Ovary (tissue), 9 donors: ENCODE results near the gene URI1. TPM values are rescaled to one million over a fixed set of nuclear protein-coding genes. Genes with fewer than 3 reads are reported as not detected.

Source experiments
- DNase-seq, 5 donors: peaks; one replicate each; pipeline ENCODE4 v3.0.0-alpha.2; 2019 to 2020
- H3K27ac ChIP-seq, 2 donors: fragments of 200-600 bp; one replicate each; pipeline versions ENCODE4 v1.5.1 to v1.8.0; 2019 to 2022
- H3K27me3 ChIP-seq: fragments of 200-600 bp; one replicate; pipeline ENCODE4 v1.8.0; 2022
- H3K36me3 ChIP-seq: fragments of 200-600 bp; sonication (generic); one replicate; pipeline ENCODE4 v1.5.1; 2019
- H3K4me1 ChIP-seq: one replicate; pipeline ENCODE4 v1.8.1; 2013; ENCODE audit warnings: mild to moderate bottlenecking, moderate library complexity; ENCODE audit not compliant: insufficient read depth
- H3K4me3 ChIP-seq: fragments of 200-600 bp; sonication (generic); one replicate; pipeline ENCODE4 v1.5.1; 2017
- H3K9me3 ChIP-seq, 2 donors: fragments of 200-600 bp in 1 of 2; sonication (generic) in 1 of 2; one replicate each; pipeline versions ENCODE4 v1.5.1 to v1.8.1; 2013 to 2019; ENCODE audit warnings: mild to moderate bottlenecking in 1 of 2, moderate library complexity in 1 of 2
- EP300 ChIP-seq: sonication (generic); formaldehyde crosslinking; IDR thresholded peaks from one replicate; pipeline ENCODE4 v1.6.1; 2017; ENCODE audit warnings: antibody characterized with exemption
- POLR2A ChIP-seq: fragments of 450-650 bp; IDR thresholded peaks from one replicate; pipeline ENCODE4 v1.6.1; 2017; ENCODE audit warnings: antibody characterized with exemption, mild to moderate bottlenecking, moderate library complexity
- WGBS, 3 donors: extraction: QIAGEN DNeasy Blood & Tissue Kit in 1 of 3; methylation state at CpG; one replicate each; pipeline versions ENCODE4 v1.1.5 to v1.1.7; 2013 to 2017; 5-methylcytosine and 5-hydroxymethylcytosine counted together
- intact Hi-C, 4 donors: fragments of 100-400 bp; cut with DNase I; formaldehyde crosslinking; loops; one replicate each; pipeline versions ENCODE4 v1.11.0 to v1.15.1; 2022 to 2023
- polyA plus RNA-seq, 2 donors: library from polyadenylated mRNA; stranded (reverse); fragments of 200-250 nt in 1 of 2; fragments of 350-450 nt in 1 of 2; fragmentation: Illumina TruSeq in 1 of 2; extraction: RNeasy Lipid Tissue Mini Kit (QIAGEN cat#74804) in 1 of 2; gene quantifications; one replicate each; pipeline ENCODE4 v1.2.3, GENCODE V29; 2013 to 2014
- total RNA-seq, 7 donors: library from RNA; depleted of rRNA in 2 of 7; stranded (reverse); fragments of >200 nt in 2 of 7; fragmentation: NEBNext Ultra II Directional in 3 of 7; extraction: Animal tissue kit (Norgen Biotek cat#: 25700) in 3 of 7; gene quantifications; one replicate each; pipeline versions ENCODE4 v1.1.0 to v1.2.4, GENCODE V29; 2016 to 2023
- TF ChIP-seq, protein P1 (sequence below), 3 donors: fragments of 450-650 bp in 2 of 3; fragments of 200-600 bp in 1 of 3; IDR thresholded peaks; one replicate each; pipeline versions ENCODE4 v1.5.1 to v1.8.0; 2016 to 2022; ENCODE audit warnings: antibody characterized with exemption in 3 of 3, mild to moderate bottlenecking in 1 of 3
- donor health status: DM: no; HTN: no; CAD: no; lungs with moderate emphysema.
- donor health status: DM: no; HTN: no; CAD: no.
- donor health status: Bipolar disorder and iron deficiency.
- donor health status: DM: yes; HTN: yes; CAD: no.
- donor health status: DM: no; HTN: no; CAD: no.
- donor health status: DM: yes; HTN: yes; CAD: no.

The URI1 gene
- total and polyA plus RNA-seq, 9 donors = 39.8 to 90.0 (median 66.9) TPM

- no peak overlapping the region for H3K4me3 ChIP-seq
- TF ChIP-seq EP300 = no peak
- no peak for TF ChIP-seq POLR2A
- TF ChIP-seq, protein P1, sequence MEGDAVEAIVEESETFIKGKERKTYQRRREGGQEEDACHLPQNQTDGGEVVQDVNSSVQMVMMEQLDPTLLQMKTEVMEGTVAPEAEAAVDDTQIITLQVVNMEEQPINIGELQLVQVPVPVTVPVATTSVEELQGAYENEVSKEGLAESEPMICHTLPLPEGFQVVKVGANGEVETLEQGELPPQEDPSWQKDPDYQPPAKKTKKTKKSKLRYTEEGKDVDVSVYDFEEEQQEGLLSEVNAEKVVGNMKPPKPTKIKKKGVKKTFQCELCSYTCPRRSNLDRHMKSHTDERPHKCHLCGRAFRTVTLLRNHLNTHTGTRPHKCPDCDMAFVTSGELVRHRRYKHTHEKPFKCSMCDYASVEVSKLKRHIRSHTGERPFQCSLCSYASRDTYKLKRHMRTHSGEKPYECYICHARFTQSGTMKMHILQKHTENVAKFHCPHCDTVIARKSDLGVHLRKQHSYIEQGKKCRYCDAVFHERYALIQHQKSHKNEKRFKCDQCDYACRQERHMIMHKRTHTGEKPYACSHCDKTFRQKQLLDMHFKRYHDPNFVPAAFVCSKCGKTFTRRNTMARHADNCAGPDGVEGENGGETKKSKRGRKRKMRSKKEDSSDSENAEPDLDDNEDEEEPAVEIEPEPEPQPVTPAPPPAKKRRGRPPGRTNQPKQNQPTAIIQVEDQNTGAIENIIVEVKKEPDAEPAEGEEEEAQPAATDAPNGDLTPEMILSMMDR (IDR thresholded peaks at IDR 0.05) = no peak
- H3K27ac ChIP-seq = no peak overlapping the region
- H3K27me3 ChIP-seq = no peaks in the 10 kb centered on the region
- no peak for DNase-seq
- intact Hi-C loops = no loop called here
- WGBS, 3 donors = 68 to 70% (median 69%) methylated on average over 2 of the region's 2 CpGs
- H3K9me3 ChIP-seq = no peaks in the 10 kb centered on the region
- H3K4me1 ChIP-seq = no peaks in the 10 kb centered on the region
- H3K36me3 ChIP-seq = no peaks in the 10 kb centered on the region
Measured at GRCh38 chr19:30028118-30028991, 86.3 kb downstream of the URI1 start.

- intact Hi-C loops = no loop called here
- Histone ChIP-seq H3K4me3 (no peak overlapping the region), H3K4me1 (no peaks in the 10 kb centered on the region), H3K27me3 (no peaks in the 10 kb centered on the region), H3K27ac (no peak overlapping the region), H3K36me3 (no peaks in the 10 kb centered on the region), H3K9me3 (no peaks in the 10 kb centered on the region)
- DNase-seq = no peak
- 95 to 99% (median 96%) methylated on average over 1 of the region's 1 CpG for WGBS, 3 donors
- TF ChIP-seq, protein P1 (IDR thresholded peaks at IDR 0.05) = no peak
- no peak for TF ChIP-seq POLR2A
- TF ChIP-seq EP300 = no peak
Measured at GRCh38 chr19:30028992-30029343, 86.9 kb downstream of the URI1 start.

DNA sequence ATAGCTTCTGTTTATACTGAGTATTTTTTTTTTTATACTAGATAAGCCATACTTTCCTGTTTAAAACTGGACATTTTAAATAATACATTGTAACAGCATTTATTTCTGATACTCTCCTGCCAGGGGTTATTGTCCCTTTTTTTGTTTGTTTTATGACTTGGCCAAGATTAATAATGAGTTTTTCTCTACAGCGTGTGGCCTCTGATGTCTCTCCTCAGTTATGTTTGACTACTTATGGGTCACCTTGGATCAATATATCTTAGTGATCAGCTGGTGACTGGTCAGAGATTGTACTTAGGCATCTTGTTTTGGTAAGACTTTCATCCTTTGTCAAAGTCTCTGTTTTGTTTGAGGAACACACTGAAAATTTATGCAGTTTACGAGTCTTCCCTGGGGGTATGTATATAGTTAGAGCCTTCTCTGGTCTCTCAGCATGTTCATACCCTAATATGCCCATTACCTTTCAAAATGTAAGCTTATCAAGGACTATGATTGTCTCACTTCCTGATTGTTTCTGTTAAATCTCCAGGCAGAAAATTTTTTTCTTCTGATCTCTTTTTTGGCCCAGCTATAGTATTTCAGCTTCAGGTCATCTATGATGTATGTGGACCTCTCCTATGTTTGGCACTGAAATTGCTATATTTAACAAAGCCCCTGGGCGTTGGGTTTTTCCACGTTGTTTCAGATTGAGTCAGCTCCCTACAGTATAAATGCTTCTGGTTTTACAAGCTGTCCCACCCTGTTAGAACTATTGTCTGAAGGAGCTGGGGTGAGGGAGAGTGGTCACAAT is 87.9 kb downstream of the URI1 start:
- intact Hi-C loops = no loop called here
- no peaks in the 10 kb centered on the region for H3K9me3 ChIP-seq
- H3K4me3 ChIP-seq = no peak overlapping the region
- TF ChIP-seq POLR2A (no peak), EP300 (no peak)
- TF ChIP-seq, protein P1 (IDR thresholded peaks at IDR 0.05) = no peak
- H3K4me1 ChIP-seq = no peaks in the 10 kb centered on the region
- WGBS, 3 donors = 94 to 96% (median 95%) methylated on average over 4 of the region's 4 CpGs
- no peak for DNase-seq
- H3K36me3 ChIP-seq = no peaks in the 10 kb centered on the region
- no peak overlapping the region for H3K27ac ChIP-seq
- no peaks in the 10 kb centered on the region for H3K27me3 ChIP-seq

DNA sequence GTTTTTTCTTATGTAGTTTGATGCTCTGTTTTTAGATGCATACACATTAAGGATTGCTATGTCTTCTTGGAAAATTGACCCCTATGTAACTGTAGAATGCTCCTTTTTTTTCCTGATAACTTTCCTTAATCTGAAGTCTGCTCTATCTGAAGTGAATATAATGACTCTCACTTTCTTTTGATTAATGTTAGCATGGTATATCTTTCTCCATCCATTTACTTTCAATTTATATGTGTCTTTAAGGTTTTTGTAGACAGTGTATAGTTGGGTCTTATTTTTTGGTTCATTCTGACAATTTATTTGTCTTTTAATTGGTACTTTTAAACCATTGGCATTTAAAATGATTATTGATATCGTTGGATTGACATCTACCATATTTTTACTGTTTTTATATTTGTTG is 92.3 kb downstream of the URI1 start:
- 92 to 95% (median 93%) methylated on average over 1 of the region's 1 CpG for WGBS, 3 donors
- Histone ChIP-seq H3K27me3 (no peaks in the 10 kb centered on the region), H3K4me3 (no peak overlapping the region), H3K4me1 (no peaks in the 10 kb centered on the region), H3K27ac (no peak overlapping the region), H3K9me3 (no peaks in the 10 kb centered on the region), H3K36me3 (no peaks in the 10 kb centered on the region)
- TF ChIP-seq EP300 (no peak), POLR2A (no peak)
- TF ChIP-seq, protein P1 (IDR thresholded peaks at IDR 0.05) = no peak
- DNase-seq = no peak
- intact Hi-C loops = no loop called here
